Activated naive CD8-positive, alpha-beta T cell treated with anti-CD3 and anti-CD28 coated beads, Interleukin-2, amount 50 U/mL, for 24 hours (primary cell): Measurements from ENCODE around the gene PRM3.

Experiments
- ATAC-seq: fragments of 150-1000 bp; cut with Tn5 transposase; one replicate; pipeline ENCODE4 v1.10.0; 2021
- DNase-seq: peaks from one replicate; pipeline ENCODE4 v3.0.0; 2021
- H3K27ac Mint-ChIP-seq: one replicate; pipeline ENCODE4 v1.8.0; 2021; ENCODE audit warnings: mild to moderate bottlenecking, mixed read lengths
- H3K27me3 Mint-ChIP-seq: one replicate; pipeline ENCODE4 v1.8.0; 2021; ENCODE audit warnings: mixed read lengths
- H3K36me3 Mint-ChIP-seq: one replicate; pipeline ENCODE4 v1.8.0; 2021; ENCODE audit warnings: low read depth, mixed read lengths
- H3K4me1 Mint-ChIP-seq: one replicate; pipeline ENCODE4 v1.8.0; 2021; ENCODE audit warnings: mixed read lengths
- H3K4me3 Mint-ChIP-seq: one replicate; pipeline ENCODE4 v1.8.0; 2021; ENCODE audit warnings: mild to moderate bottlenecking, moderate library complexity, mixed read lengths
- H3K9me3 Mint-ChIP-seq: one replicate; pipeline ENCODE4 v1.8.0; 2021; ENCODE audit warnings: mixed read lengths

Gene PRM3

GRCh38 chr16:11224894-11225676 lies 48.3 kb downstream of the PRM3 start:
- Mint-ChIP-seq H3K27ac (peak overlapping the region; percentile 98), H3K36me3 (no peaks in the 10 kb centered on the region), H3K4me1 (peaks cover 75% of the 10 kb centered on the region), H3K4me3 (peak overlapping the region; percentile 67), H3K27me3 (no peaks in the 10 kb centered on the region), H3K9me3 (no peaks in the 10 kb centered on the region)
- ATAC-seq (peak; percentile 84), DNase-seq (peak; percentile 83)

GRCh38 chr16:11224096-11224893 lies 49.1 kb downstream of the PRM3 start:
- H3K27ac Mint-ChIP-seq, result peak overlapping the region; percentile 98
- H3K9me3 Mint-ChIP-seq, result peaks cover under 1% of the 10 kb centered on the region
- ATAC-seq, result peak; percentile 57
- no peaks in the 10 kb centered on the region for H3K27me3 Mint-ChIP-seq
- peak overlapping the region; percentile 67 for H3K4me3 Mint-ChIP-seq
- peak; percentile 74 for DNase-seq
- H3K4me1 Mint-ChIP-seq, result peaks cover 71% of the 10 kb centered on the region
- no peaks in the 10 kb centered on the region for H3K36me3 Mint-ChIP-seq
